HepG2 (cell line): ENCODE measurements around the gene JAGN1. TPM values are rescaled to one million over a fixed set of nuclear protein-coding genes. Genes with fewer than 3 reads are reported as not detected.
A peak's percentile ranks its signal among the peaks of the same experiment; 100 is the strongest.

Experiments
- ATF6 ChIP-seq: sonication (generic); formaldehyde crosslinking; conservative IDR thresholded peaks from 2 replicates; pipeline ENCODE4 v1.4.0; 2020; ENCODE audit warnings: missing genetic modification reagents
- BORCS8-MEF2B ChIP-seq: sonication (generic); formaldehyde crosslinking; IDR thresholded peaks from 2 replicates; pipeline ENCODE4 v1.8.0; 2022; ENCODE audit warnings: mild to moderate bottlenecking, missing genetic modification reagents
- DNMT3B ChIP-seq: conservative IDR thresholded peaks from 2 replicates; pipeline ENCODE4 v1.6.1; 2016; ENCODE audit warnings: missing biosample characterization, control low read depth
- KAT8 ChIP-seq: IDR thresholded peaks from 2 replicates; pipeline ENCODE4 v1.6.1; 2016; ENCODE audit warnings: missing genetic modification reagents, missing compliant biosample characterization
- KIAA2018 ChIP-seq: sonication (generic); formaldehyde crosslinking; IDR thresholded peaks from 2 replicates; pipeline ENCODE4 v1.5.0; 2020; ENCODE audit warnings: mild to moderate bottlenecking, missing genetic modification reagents, borderline replicate concordance
- KLF9 ChIP-seq: IDR thresholded peaks from 2 replicates; pipeline ENCODE4 v1.6.1; 2016; ENCODE audit warnings: low read depth
- MED8 ChIP-seq: sonication (generic); formaldehyde crosslinking; IDR thresholded peaks from 2 replicates; pipeline ENCODE4 v1.8.1; 2023; ENCODE audit warnings: mild to moderate bottlenecking, missing genetic modification reagents; ENCODE audit not compliant: insufficient replicate concordance
- NR2F1 ChIP-seq, 2 experiments: fragments of 450-650 bp in 1 of 2; formaldehyde crosslinking in 1 of 2; IDR thresholded peaks; 2 replicates each; pipeline versions ENCODE4 v1.5.0 to v1.6.1; 2016 to 2020; ENCODE audit warnings: mild to moderate bottlenecking in 1 of 2, missing compliant biosample characterization in 1 of 2, missing genetic modification reagents in 1 of 2, moderate library complexity in 1 of 2
- NR2F2 ChIP-seq: IDR thresholded peaks from 2 replicates; pipeline ENCODE4 v1.6.1; 2012; ENCODE audit warnings: low read depth, inconsistent platforms, borderline replicate concordance
- PAX8 ChIP-seq: sonication (generic); formaldehyde crosslinking; IDR thresholded peaks from 2 replicates; pipeline ENCODE4 v1.8.0; 2022; ENCODE audit warnings: mild to moderate bottlenecking, missing genetic modification reagents, borderline replicate concordance
- PHF8 ChIP-seq: sonication (generic); formaldehyde crosslinking; IDR thresholded peaks from 2 replicates; pipeline ENCODE4 v1.5.0; 2020; ENCODE audit warnings: missing genetic modification reagents
- PPARG ChIP-seq: conservative IDR thresholded peaks from 2 replicates; pipeline ENCODE4 v1.6.1; 2016; ENCODE audit warnings: missing biosample characterization, missing genetic modification reagents
- SUZ12 ChIP-seq: fragments of 150-350 bp; IDR thresholded peaks from 2 replicates; pipeline ENCODE4 v1.6.1; 2014; ENCODE audit warnings: low read depth, low read length
- ZBTB37 ChIP-seq: sonication (generic); formaldehyde crosslinking; IDR thresholded peaks from 2 replicates; pipeline ENCODE4 v1.4.0; 2020; ENCODE audit warnings: mild to moderate bottlenecking, missing genetic modification reagents
- ZNF260 ChIP-seq: sonication (generic); formaldehyde crosslinking; IDR thresholded peaks from 2 replicates; pipeline ENCODE4 v1.4.0; 2020; ENCODE audit warnings: missing genetic modification reagents, low read depth, mild to moderate bottlenecking, borderline replicate concordance
- ZNF329 ChIP-seq: sonication (generic); formaldehyde crosslinking; IDR thresholded peaks from 2 replicates; pipeline ENCODE4 v1.9.0; 2021; ENCODE audit warnings: low read depth, mild to moderate bottlenecking, missing genetic modification reagents
- ZNF383 ChIP-seq: sonication (generic); formaldehyde crosslinking; IDR thresholded peaks from 2 replicates; pipeline ENCODE4 v1.4.0; 2020; ENCODE audit warnings: missing genetic modification reagents, mild to moderate bottlenecking, borderline replicate concordance
- polyA plus RNA-seq, 8 experiments: library from polyadenylated mRNA; depleted of rRNA in 3 of 8; stranded (reverse) in 7 of 8; unstranded in 1 of 8; fragments of >200 nt; fragmentation: Illumina TruSeq in 4 of 8; extraction: Trizol in 4 of 8; gene quantifications; 2 replicates each; pipeline versions ENCODE4 v1.2.1 to v1.2.3, GENCODE V29; 2011 to 2016; ENCODE audit warnings: low read depth in 4 of 8, missing spikeins in 1 of 8, mixed read lengths in 1 of 8; ENCODE audit not compliant: insufficient read depth in 1 of 8
- total RNA-seq, 5 experiments: library from RNA; depleted of rRNA; stranded (reverse); fragments of >200 nt; fragmentation: Illumina TruSeq; extraction: Trizol; gene quantifications; 2 replicates each; pipeline ENCODE4 v1.2.3, GENCODE V29; 2016; ENCODE audit warnings: low read depth in 1 of 5

The JAGN1 gene
- total and polyA plus RNA-seq, 2 of the 13 experiments (the other 11 are each of a cell fraction or from before 2014, with no cell fraction given): 49.9 to 50.9 TPM

DNA sequence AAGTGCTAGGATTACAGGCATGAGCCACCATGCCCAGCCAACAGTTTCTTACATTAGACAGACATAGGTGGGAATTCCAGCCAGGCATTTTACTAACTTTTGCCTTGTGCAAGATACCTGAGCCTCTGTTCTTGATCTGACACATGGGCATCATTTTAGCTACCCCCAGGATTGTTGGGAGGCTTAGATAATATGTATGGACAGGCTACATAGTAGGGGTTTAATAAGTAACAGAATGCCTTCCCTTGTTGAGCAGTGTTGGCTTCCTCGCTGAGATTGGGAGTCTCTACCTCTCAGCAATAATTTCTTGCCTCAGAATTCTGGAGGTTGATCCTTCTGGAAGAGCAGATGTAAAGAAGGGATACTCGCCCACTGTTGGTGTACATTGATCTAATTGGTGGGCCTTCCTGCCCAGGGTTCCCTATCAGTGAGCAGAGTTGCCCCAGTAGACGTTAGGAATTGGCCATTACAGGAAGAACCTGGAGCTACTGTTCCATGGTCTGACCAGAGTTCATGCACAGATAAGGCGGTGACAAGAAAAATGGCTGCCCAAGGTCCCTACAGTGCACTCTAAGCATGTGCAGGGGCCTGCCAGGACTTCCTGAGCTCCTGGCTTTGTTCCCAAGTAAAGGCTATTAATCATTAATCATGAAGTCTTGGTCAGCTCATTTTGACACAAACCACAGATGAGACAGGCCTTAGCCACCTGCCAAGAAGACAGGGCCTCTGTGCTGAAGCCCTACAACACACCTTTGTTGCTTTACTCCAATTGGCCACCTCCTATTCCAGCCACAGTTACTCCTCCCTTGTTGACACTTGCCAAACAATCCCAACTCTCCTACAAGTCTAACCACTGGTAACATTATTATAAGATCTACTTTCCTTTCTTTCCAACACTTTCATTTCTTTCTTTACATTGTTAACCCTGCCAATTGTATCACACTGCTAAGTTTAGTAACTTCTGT is 7.3 kb downstream of the JAGN1 start (continued):
- TF ChIP-seq ZBTB37 (CRISPR knock-in tag) (no peak), DNMT3B (CRISPR knock-in tag) (0 out of 2 replicates have a peak, but pooled peaks have one; percentile 52), NR2F2 (peak; percentile 13; the same call in 1 of the 2 replicates), ATF6 (CRISPR knock-in tag) (no peak), ZNF260 (no peak), ZNF383 (CRISPR knock-in tag) (0 out of 2 replicates have a peak, but pooled peaks have one; percentile 39), MED8 (peak; percentile 37), ZNF329 (no peak), SUZ12 (no peak), KAT8 (peak; percentile 68), PPARG (CRISPR knock-in tag) (0 out of 2 replicates have a peak, but pooled peaks have one; percentile 30), NR2F1 (CRISPR knock-in tag; IDR thresholded peaks at IDR 0.05) (peak; percentile 1 to 11; a peak in 1 of 4 replicates), KLF9 (CRISPR knock-in tag) (0 out of 2 replicates have a peak, but pooled peaks have one; percentile 28), BORCS8-MEF2B (CRISPR knock-in tag) (no peak; the same call in 1 of the 2 replicates), KIAA2018 (CRISPR knock-in tag) (no peak), PHF8 (CRISPR knock-in tag) (no peak), PAX8 (CRISPR knock-in tag) (peak; percentile 64; the same call in 1 of the 2 replicates)
